Renal cortex interstitium (tissue), 11 donors: Measurements from ENCODE around the gene SNRPB. TPM values are rescaled to one million over a fixed set of nuclear protein-coding genes. Genes with fewer than 3 reads are reported as not detected.
A peak's percentile ranks its signal among the peaks of the same experiment; 100 is the strongest.

Experiments
- DNase-seq, 11 donors: peaks; one replicate each; pipeline ENCODE4 v3.0.0-alpha.2; 2013; ENCODE audit warnings: low read depth in 9 of 11, low spot score in 4 of 11; ENCODE audit errors: extremely low read depth in 1 of 11
- polyA plus RNA-seq, 3 donors: library from polyadenylated mRNA; unstranded; fragments of 120-200 nt; gene quantifications; one replicate each; pipeline ENCODE4 v1.2.1, GENCODE V29; 2013; ENCODE audit not compliant: insufficient read length in 3 of 3

SNRPB gene
- polyA plus RNA-seq, 3 donors: 140 to 186 (median 145) TPM

- no peak for DNase-seq
These were observed 14.7 kb downstream of the SNRPB start for GRCh38 chr20:2455771-2456497.

GRCh38 chr20:2453792-2454191, 16.8 kb downstream of the SNRPB start:
- no peak for DNase-seq

GRCh38 chr20:2451939-2452732, 18.5 kb downstream of the SNRPB start:
- peak; percentile 30 to 71 (median 50) for DNase-seq

GRCh38 chr20:2451422-2451821, 19.2 kb downstream of the SNRPB start:
- DNase-seq: no peak

- DNase-seq: no peak
These were observed 21.2 kb downstream of the SNRPB start for GRCh38 chr20:2449386-2449785.

- no peak for DNase-seq
These were observed 23.7 kb downstream of the SNRPB start for GRCh38 chr20:2446845-2447244.

GRCh38 chr20:2431185-2431584, 39.4 kb downstream of the SNRPB start:
- no peak for DNase-seq

- no peak for DNase-seq
These were observed 40.1 kb downstream of the SNRPB start for GRCh38 chr20:2430538-2430937.

GRCh38 chr20:2429051-2429450, 41.5 kb downstream of the SNRPB start:
- no peak for DNase-seq

GRCh38 chr20:2421247-2421646, 49.3 kb downstream of the SNRPB start:
- no peak for DNase-seq

GRCh38 chr20:2420510-2420909, 50.1 kb downstream of the SNRPB start:
- DNase-seq: no peak

- no peak for DNase-seq
These were observed 52.2 kb downstream of the SNRPB start for GRCh38 chr20:2418388-2418787.

- DNase-seq: no peak
These were observed 53.4 kb downstream of the SNRPB start for GRCh38 chr20:2417213-2417541.

GRCh38 chr20:2416541-2417212, 53.9 kb downstream of the SNRPB start:
- DNase-seq: no peak

Other genes with a start within 250 kb of the SNRPB start
- under 1 TPM; 0.58 to 0.98 (median 0.65) TPM for gene TGM3, start 174.8 kb downstream of the SNRPB start, polyA plus RNA-seq
- not detected for gene TGM6, start 89.9 kb downstream of the SNRPB start, polyA plus RNA-seq
- gene ZNF343, start 38.1 kb upstream of the SNRPB start, polyA plus RNA-seq: 10 to 100 TPM; 14.0 to 17.5 (median 16.0) TPM
- under 1 TPM; 0.20 to 0.38 (median 0.32) TPM for gene TMC2, start 65.8 kb upstream of the SNRPB start, polyA plus RNA-seq
- 100 to 1,000 TPM; 227 to 269 (median 257) TPM for gene NOP56, start 181.8 kb upstream of the SNRPB start, polyA plus RNA-seq
- gene IDH3B, start 193.4 kb upstream of the SNRPB start, polyA plus RNA-seq: 100 to 1,000 TPM; 127 to 135 (median 132) TPM
- 10 to 100 TPM; 24.6 to 45.7 (median 31.8) TPM for gene EBF4, start 222.0 kb upstream of the SNRPB start, polyA plus RNA-seq